Vagina (tissue), 2 donors: ENCODE results near the gene AHCY. TPM values are rescaled to one million over a fixed set of nuclear protein-coding genes. Genes with fewer than 3 reads are reported as not detected.
"Not testable (repeated sequence)": the region's sequence is repeated elsewhere in the genome, so short reads cannot be mapped to it uniquely, and the experiment has no call there.

Experiments
- DNase-seq, 2 donors: peaks; one replicate each; pipeline ENCODE4 v3.0.0-alpha.2; 2017; ENCODE audit errors: extremely low spot score in 2 of 2
- H3K27ac ChIP-seq: fragments of 200-600 bp; sonication (generic); one replicate; pipeline ENCODE4 v1.5.1; 2019
- H3K27me3 ChIP-seq: fragments of 200-600 bp; sonication (generic); one replicate; pipeline ENCODE4 v1.5.1; 2019
- H3K36me3 ChIP-seq, 2 donors: fragments of 200-600 bp; sonication (generic); one replicate each; pipeline ENCODE4 v1.5.1; 2017 to 2019
- H3K4me1 ChIP-seq: fragments of 200-600 bp; sonication (generic); one replicate; pipeline ENCODE4 v1.5.1; 2019
- H3K4me3 ChIP-seq, 2 donors: fragments of 200-600 bp; sonication (generic); 1 replicate in 1 of 2; 2 replicates in 1 of 2; pipeline ENCODE4 v1.5.1; 2016 to 2019
- H3K9me3 ChIP-seq: fragments of 200-600 bp; sonication (generic); one replicate; pipeline ENCODE4 v1.5.1; 2019
- POLR2A ChIP-seq, 2 donors: fragments of 450-650 bp; IDR thresholded peaks; one replicate each; pipeline ENCODE4 v1.6.1; 2017; ENCODE audit warnings: antibody characterized with exemption in 2 of 2, mild to moderate bottlenecking in 2 of 2, moderate library complexity in 2 of 2
- POLR2AphosphoS5 ChIP-seq, 2 donors: sonication (generic); formaldehyde crosslinking; IDR thresholded peaks; one replicate each; pipeline ENCODE4 v1.9.0; 2017; ENCODE audit warnings: antibody characterized with exemption in 2 of 2, mild to moderate bottlenecking in 2 of 2, low read depth in 1 of 2; ENCODE audit not compliant: insufficient read depth in 1 of 2
- intact Hi-C: fragments of 100-400 bp; cut with DNase I; formaldehyde crosslinking; loops from one replicate; pipeline ENCODE4 v1.15.1; 2023
- total RNA-seq: library from RNA; depleted of rRNA; stranded (reverse); fragments of >200 nt; gene quantifications from one replicate; pipeline ENCODE4 v1.2.3, GENCODE V29; 2016
- TF ChIP-seq, protein P1 (sequence below), 3 experiments: fragments of 450-650 bp in 2 of 3; fragments of 200-600 bp in 1 of 3; sonication (generic) in 1 of 3; IDR thresholded peaks; one replicate each; pipeline ENCODE4 v1.5.1; 2017 to 2019; ENCODE audit warnings: antibody characterized with exemption in 3 of 3, mild to moderate bottlenecking in 2 of 3, moderate library complexity in 2 of 3

AHCY gene
- total RNA-seq, 1 donor from 2014 or later: 98.2 TPM

DNA sequence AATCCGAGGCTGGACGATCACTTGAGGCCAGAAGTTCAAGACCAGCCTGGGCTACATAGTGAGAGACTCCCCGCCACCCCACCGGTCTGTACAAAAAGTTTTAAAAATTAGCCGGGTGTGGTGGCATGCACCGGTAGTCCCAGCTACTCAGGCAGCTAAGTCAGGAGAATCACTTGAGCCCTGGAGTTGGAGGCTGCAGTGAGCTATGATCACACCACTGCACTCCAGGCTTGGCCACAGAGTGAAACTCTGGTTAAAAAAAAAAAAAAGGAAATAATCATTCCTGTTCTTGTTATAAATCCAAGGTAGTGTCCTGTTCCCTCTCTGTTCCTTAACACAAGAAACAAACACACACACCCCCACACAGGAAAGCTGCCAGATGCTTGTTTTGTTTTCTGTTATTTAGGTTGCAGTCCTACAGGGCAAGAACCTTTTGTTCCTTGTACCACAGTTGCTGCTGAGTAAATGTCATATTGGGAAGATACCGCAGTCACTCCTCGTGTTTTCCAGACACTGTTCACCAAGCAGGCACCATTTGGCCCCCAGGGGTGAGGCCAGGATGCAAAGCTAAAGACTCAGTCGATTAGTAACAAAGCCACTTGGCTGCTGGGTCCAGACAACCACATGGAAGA is 33.0 kb downstream of the AHCY start:
- no peak overlapping the region for H3K4me3 ChIP-seq
- peaks cover 9% of the 10 kb centered on the region for H3K4me1 ChIP-seq
- H3K9me3 ChIP-seq: no peaks in the 10 kb centered on the region
- H3K27me3 ChIP-seq: no peaks in the 10 kb centered on the region
- DNase-seq: no peak
- no peaks in the 10 kb centered on the region for H3K36me3 ChIP-seq
- TF ChIP-seq POLR2AphosphoS5 (IDR thresholded peaks at IDR 0.05; ENCODE audit: insufficient read depth in 1 of 2, low read depth in 1 of 2): peak in 1 of 2 donors; percentile 52
- TF ChIP-seq, protein P1, sequence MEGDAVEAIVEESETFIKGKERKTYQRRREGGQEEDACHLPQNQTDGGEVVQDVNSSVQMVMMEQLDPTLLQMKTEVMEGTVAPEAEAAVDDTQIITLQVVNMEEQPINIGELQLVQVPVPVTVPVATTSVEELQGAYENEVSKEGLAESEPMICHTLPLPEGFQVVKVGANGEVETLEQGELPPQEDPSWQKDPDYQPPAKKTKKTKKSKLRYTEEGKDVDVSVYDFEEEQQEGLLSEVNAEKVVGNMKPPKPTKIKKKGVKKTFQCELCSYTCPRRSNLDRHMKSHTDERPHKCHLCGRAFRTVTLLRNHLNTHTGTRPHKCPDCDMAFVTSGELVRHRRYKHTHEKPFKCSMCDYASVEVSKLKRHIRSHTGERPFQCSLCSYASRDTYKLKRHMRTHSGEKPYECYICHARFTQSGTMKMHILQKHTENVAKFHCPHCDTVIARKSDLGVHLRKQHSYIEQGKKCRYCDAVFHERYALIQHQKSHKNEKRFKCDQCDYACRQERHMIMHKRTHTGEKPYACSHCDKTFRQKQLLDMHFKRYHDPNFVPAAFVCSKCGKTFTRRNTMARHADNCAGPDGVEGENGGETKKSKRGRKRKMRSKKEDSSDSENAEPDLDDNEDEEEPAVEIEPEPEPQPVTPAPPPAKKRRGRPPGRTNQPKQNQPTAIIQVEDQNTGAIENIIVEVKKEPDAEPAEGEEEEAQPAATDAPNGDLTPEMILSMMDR (IDR thresholded peaks at IDR 0.05): no peak
- H3K27ac ChIP-seq: no peak overlapping the region
- intact Hi-C loops: no loop called here

DNA sequence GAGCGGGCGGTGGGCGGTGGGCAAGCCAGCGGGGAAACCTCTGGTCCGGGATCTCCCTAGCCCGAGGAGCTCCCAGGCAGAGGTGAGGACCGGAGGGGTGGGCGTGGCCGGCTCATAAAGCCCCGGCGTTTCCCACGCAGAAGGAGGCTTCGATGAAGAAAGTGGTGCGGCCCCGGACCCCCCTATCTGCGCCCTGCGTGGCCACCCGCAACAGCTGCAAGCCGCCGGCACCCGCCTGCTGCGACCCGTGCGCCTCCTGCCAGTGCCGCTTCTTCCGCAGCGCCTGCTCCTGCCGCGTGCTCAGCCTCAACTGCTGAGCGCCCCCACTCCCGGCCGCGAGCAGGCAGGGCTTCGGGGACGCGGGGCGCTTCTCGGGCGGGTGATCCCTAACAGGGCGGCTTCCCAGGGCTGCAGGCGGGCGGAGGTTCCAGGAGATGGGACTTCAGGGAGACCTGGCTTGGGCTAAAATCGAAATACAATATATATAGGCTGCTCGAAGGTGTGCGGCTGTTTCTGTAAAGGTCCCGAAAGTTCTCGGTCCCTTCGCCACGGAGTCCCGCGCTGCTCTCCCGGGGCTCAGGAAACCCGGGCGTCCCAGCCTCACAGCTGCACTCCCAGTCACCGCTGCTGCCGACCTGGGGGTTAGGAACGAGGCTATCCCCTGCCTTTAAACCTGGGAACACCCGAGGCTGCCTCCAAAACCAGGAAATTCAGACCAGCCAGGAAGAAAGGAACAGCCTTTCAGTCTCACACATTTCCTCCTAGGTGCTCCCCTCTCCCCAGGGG is 34.1 kb downstream of the AHCY start:
- no peak for DNase-seq
- H3K27ac ChIP-seq: no peak overlapping the region
- H3K27me3 ChIP-seq: no peaks in the 10 kb centered on the region
- TF ChIP-seq POLR2A (IDR thresholded peaks at IDR 0.05) (no peak), POLR2AphosphoS5 (IDR thresholded peaks at IDR 0.05; ENCODE audit: insufficient read depth in 1 of 2, low read depth in 1 of 2) (peak in 1 of 2 donors; percentile 47)
- TF ChIP-seq, protein P1 (IDR thresholded peaks at IDR 0.05): no peak
- intact Hi-C loops: no loop called here
- peak overlapping the region; percentile 38 to 47 for H3K4me3 ChIP-seq
- no peaks in the 10 kb centered on the region for H3K9me3 ChIP-seq
- H3K36me3 ChIP-seq: no peaks in the 10 kb centered on the region
- H3K4me1 ChIP-seq: peaks cover 9% of the 10 kb centered on the region

DNA sequence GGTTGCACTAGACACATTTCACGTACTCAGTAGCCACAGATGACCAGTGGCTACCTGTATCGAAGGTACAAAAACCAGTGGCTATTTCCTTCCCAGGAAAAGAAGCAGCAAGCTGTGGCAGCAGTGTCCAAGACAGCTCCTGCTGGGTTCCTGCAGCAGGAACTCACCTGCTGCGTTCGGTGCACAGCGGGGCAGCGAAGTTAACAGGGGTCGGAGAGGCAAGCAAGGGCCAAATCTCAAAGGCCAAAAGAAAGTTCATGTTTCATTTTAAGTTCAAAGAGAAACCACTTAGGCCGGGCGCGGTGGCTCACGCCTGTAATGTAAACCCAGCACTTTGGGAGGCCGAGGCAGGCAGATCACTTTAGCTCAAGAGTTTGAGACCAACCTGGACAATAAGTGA is 35.0 kb downstream of the AHCY start:
- Histone ChIP-seq H3K27ac (no peak overlapping the region), H3K4me1 (peaks cover 9% of the 10 kb centered on the region), H3K27me3 (no peaks in the 10 kb centered on the region), H3K36me3 (no peaks in the 10 kb centered on the region), H3K4me3 (no peak overlapping the region), H3K9me3 (no peaks in the 10 kb centered on the region)
- intact Hi-C loops: no loop called here
- no peak for TF ChIP-seq POLR2AphosphoS5 (IDR thresholded peaks at IDR 0.05; ENCODE audit: insufficient read depth in 1 of 2, low read depth in 1 of 2)
- TF ChIP-seq POLR2A (IDR thresholded peaks at IDR 0.05): no peak
- TF ChIP-seq, protein P1 (IDR thresholded peaks at IDR 0.05): no peak
- no peak for DNase-seq

DNA sequence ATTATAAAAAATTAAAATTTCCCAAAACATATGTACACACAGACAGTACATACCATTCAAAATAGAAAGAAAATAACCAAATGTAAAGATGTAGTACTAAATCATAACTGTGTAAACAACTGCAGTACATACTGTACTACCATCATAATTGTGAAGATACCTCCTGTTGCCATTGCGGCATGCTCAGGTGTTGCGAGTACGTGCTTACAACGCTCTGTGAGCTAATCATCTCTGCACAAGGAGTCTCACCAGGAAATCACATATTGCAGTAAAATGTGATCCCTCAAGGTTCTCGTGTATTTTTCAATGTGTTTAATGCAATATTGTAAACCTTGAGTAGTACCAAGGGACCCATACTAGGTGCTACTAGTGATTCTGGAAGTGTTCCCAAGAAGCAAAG is 39.0 kb downstream of the AHCY start:
- no peak overlapping the region for H3K27ac ChIP-seq
- no peaks in the 10 kb centered on the region for H3K27me3 ChIP-seq
- intact Hi-C loops: no loop called here
- H3K4me3 ChIP-seq: no peak overlapping the region
- H3K9me3 ChIP-seq: no peaks in the 10 kb centered on the region
- DNase-seq: no peak
- no peaks in the 10 kb centered on the region for H3K36me3 ChIP-seq
- TF ChIP-seq POLR2AphosphoS5 (IDR thresholded peaks at IDR 0.05; ENCODE audit: insufficient read depth in 1 of 2, low read depth in 1 of 2) (no peak), POLR2A (IDR thresholded peaks at IDR 0.05) (no peak)
- TF ChIP-seq, protein P1 (IDR thresholded peaks at IDR 0.05): no peak
- H3K4me1 ChIP-seq: peaks cover 7% of the 10 kb centered on the region

DNA sequence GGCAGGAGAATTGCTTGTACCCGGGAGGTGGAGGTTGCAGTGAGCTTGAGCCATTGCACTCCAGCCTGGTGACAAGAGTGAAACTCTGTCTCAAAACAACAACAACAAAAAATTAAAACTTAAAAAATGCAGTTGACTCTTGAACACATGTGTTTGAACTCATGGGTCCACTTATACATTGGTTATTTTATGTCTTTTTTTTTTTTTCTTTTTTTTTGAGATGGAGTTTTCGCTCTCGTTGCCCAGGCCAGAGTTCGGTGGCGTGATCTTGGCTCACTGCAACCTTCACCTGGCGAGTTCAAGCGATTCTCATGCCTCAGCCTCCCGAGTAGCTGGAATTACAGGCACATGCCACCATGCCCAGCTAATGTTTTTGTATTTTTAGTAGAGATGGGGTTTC is 39.7 kb downstream of the AHCY start:
- intact Hi-C loops, H3K4me3 ChIP-seq, H3K27ac ChIP-seq, H3K9me3 ChIP-seq, H3K36me3 ChIP-seq, H3K27me3 ChIP-seq, DNase-seq, H3K4me1 ChIP-seq: not testable (repeated sequence)
